Cerebellar cortex (tissue), 1 donor: ENCODE data around the gene GNAO1.
A peak's percentile ranks its signal among the peaks of the same experiment; 100 is the strongest.

ENCODE experiments used
- DNase-seq: peaks from one replicate; pipeline ENCODE4 v3.0.0-alpha.2; 2015; ENCODE audit warnings: low spot score

The GNAO1 gene

DNA sequence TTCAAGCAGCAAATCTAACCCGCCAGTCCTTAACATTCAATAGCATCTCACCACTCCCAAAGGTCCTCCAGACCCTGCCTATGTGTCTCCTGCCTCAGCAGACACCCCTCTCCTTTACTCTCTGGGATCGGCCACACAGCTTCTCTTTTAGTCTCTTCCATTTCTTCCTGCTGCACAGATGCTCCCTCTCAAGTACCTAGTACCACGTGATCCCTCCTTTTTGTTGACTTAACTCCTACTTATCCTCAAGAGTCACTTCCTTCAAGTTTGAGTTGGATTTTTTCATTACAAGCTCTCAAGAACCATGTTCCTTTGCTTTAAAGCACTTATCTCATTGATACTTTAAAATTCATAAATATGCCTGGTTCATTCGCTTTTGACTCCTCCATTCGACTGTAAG is 209.2 kb downstream of the GNAO1 start:
- no peak for DNase-seq

DNA sequence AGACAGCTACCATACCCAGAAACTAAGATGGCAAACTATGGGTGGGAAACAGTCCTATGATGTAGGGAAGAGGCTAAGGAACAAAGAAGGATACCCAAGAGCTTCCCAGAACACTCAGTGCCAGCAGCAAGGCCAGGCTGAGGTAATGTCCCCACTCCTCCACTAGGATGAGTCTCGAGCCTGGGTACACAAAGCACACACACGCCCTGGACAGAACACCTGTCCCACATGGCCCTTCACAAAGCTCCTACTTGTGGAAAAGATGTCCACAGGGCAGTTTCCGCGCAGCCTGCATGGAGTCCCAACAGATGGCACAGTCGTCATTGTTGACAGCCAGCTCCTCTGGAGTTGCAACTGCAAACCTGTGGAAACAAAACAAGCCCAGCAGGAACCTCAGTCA is 210.2 kb downstream of the GNAO1 start:
- DNase-seq = peak; percentile 31

DNA sequence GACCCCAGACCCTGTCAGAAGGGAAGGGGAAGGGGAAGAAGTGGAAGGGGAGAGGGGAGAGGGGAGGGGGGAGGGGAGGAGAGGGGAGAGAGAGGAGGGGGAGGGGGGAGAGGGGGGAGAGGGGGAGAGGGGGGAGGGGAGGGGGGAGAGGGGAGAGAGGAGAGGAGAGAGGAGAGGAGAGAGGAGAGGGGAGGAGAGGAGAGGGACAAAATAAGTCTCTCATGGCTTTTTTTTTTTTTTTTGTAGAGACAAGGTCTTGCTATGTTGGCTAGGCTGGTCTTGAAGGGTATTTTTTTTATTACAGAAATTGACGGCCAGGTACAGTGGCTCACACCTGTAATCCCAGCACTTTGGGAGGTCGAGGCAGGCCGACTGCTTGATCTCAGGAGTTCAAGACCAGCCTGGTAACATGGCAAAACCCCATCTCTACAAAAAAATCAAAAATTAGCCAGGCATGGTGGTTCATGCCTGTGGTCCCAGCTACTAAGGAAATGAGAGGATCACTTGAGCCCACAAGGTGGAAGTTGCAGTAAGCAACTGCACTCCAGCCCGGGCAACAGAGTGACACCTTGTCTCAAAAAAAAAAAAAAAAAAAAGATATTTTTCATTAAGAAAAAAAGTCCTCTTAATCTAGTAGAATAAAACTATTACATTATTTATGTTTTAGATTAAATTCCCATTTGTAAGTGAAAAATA is 214.8 kb downstream of the GNAO1 start:
- DNase-seq = no peak
